Lower leg skin (tissue), 3 donors: Measurements from ENCODE around the gene ZNF326.

Experiments used
- CTCF ChIP-seq, 3 donors: fragments of 450-650 bp; IDR thresholded peaks; one replicate each; pipeline ENCODE4 v1.5.1; 2016; ENCODE audit warnings: antibody characterized with exemption in 3 of 3, mild to moderate bottlenecking in 3 of 3, moderate library complexity in 2 of 3
- POLR2A ChIP-seq, 2 donors: fragments of 450-650 bp; IDR thresholded peaks; one replicate each; pipeline ENCODE4 v1.6.1; 2016 to 2017; ENCODE audit warnings: antibody characterized with exemption in 2 of 2, mild to moderate bottlenecking in 1 of 2, moderate library complexity in 1 of 2

- TF ChIP-seq CTCF (IDR thresholded peaks at IDR 0.05) (no peak), POLR2A (IDR thresholded peaks at IDR 0.05) (no peak)
These were observed 41.7 kb upstream of the ZNF326 start for GRCh38 chr1:89953131-89953626.
